Stomach (tissue), 4 donors: ENCODE measurements around the gene CYP21A2.
"Not testable (repeated sequence)": the region's sequence is repeated elsewhere in the genome, so short reads cannot be mapped to it uniquely, and the experiment has no call there.

ENCODE experiments used
- EP300 ChIP-seq: sonication (generic); formaldehyde crosslinking; IDR thresholded peaks from one replicate; pipeline ENCODE4 v1.6.1; 2017; ENCODE audit warnings: antibody characterized with exemption
- POLR2A ChIP-seq, 4 donors: fragments of 450-650 bp; IDR thresholded peaks; one replicate each; pipeline ENCODE4 v1.6.1; 2016; ENCODE audit warnings: antibody characterized with exemption in 4 of 4, control low read depth in 2 of 4, mild to moderate bottlenecking in 1 of 4, moderate library complexity in 1 of 4
- POLR2AphosphoS5 ChIP-seq, 3 donors: sonication (generic); formaldehyde crosslinking; IDR thresholded peaks; one replicate each; pipeline ENCODE4 v1.6.1; 2016; ENCODE audit warnings: antibody characterized with exemption in 3 of 3
- TF ChIP-seq, protein P1 (sequence below), 7 experiments: fragments of 450-650 bp in 4 of 7; fragments of 200-600 bp in 3 of 7; sonication (generic) in 3 of 7; IDR thresholded peaks; one replicate each; pipeline ENCODE4 v1.5.1; 2016 to 2019; ENCODE audit warnings: antibody characterized with exemption in 7 of 7, control low read depth in 2 of 7, mild to moderate bottlenecking in 1 of 7

DNA sequence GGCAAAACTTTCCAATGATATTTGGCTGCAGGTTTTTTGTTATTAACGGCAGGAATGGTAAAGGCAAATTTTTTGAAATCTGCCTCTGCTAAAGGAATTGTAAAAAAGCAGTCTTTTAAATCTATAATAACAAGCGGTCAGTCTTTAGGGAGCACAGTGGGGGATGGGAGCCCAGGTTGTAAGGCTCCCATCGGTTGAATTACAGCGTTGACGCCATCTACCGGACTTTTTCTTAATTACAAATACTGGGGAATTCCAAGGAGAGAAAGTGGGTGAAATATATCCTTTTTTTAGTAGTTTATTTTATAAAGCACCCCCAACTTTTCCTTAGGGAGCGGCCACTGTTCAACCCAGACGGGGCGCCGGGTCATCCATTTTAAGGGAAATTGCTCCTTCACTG, 48.9 kb upstream of the CYP21A2 start:
- TF ChIP-seq EP300; POLR2A (IDR thresholded peaks at IDR 0.05); POLR2AphosphoS5 (IDR thresholded peaks at IDR 0.05): not testable (repeated sequence)
- TF ChIP-seq, protein P1, sequence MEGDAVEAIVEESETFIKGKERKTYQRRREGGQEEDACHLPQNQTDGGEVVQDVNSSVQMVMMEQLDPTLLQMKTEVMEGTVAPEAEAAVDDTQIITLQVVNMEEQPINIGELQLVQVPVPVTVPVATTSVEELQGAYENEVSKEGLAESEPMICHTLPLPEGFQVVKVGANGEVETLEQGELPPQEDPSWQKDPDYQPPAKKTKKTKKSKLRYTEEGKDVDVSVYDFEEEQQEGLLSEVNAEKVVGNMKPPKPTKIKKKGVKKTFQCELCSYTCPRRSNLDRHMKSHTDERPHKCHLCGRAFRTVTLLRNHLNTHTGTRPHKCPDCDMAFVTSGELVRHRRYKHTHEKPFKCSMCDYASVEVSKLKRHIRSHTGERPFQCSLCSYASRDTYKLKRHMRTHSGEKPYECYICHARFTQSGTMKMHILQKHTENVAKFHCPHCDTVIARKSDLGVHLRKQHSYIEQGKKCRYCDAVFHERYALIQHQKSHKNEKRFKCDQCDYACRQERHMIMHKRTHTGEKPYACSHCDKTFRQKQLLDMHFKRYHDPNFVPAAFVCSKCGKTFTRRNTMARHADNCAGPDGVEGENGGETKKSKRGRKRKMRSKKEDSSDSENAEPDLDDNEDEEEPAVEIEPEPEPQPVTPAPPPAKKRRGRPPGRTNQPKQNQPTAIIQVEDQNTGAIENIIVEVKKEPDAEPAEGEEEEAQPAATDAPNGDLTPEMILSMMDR (IDR thresholded peaks at IDR 0.05) = not testable (repeated sequence)
